IPS DF 4.7 (cell line): ENCODE results near the gene JUND.

ENCODE experiments used
- DNase-seq: peaks from one replicate; pipeline ENCODE4 v3.0.0-alpha.2; 2013; ENCODE audit warnings: low spot score; ENCODE audit errors: extremely low read depth

Gene JUND

DNA sequence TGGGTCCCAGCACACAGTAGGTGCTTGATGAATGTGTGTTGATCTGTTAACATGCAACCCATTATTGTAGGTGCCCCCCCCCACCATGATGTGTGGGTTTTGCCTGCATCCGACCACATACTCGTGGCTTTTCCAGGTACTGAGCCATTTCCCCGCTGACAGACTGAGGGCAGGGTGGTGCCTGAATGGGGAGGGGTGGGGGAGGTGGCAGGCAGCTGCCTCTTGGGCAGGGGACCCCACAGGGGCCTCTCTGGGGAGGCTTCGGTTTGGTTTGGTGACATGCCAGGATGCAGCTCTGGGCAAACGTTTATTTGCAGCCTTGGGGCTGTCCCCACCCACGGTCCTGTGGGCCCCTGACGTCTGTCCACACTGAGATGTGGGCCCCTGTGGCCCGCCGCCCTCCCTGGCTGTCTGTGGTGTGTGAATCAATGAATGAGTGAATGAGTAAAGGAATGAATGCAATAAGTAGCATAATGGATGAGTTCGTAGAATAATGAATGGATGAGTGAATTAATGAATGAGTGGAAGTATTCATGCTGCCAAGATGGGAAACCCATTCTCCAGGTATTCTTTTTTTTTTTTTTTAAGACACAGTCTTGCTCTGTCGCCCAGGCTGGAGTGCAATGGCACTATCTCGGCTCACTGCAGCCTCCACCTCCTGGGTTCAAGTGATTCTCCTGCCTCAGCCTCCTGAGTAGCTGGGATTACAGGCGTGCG lies 9.0 kb upstream of the JUND start:
- DNase-seq: no peak

DNA sequence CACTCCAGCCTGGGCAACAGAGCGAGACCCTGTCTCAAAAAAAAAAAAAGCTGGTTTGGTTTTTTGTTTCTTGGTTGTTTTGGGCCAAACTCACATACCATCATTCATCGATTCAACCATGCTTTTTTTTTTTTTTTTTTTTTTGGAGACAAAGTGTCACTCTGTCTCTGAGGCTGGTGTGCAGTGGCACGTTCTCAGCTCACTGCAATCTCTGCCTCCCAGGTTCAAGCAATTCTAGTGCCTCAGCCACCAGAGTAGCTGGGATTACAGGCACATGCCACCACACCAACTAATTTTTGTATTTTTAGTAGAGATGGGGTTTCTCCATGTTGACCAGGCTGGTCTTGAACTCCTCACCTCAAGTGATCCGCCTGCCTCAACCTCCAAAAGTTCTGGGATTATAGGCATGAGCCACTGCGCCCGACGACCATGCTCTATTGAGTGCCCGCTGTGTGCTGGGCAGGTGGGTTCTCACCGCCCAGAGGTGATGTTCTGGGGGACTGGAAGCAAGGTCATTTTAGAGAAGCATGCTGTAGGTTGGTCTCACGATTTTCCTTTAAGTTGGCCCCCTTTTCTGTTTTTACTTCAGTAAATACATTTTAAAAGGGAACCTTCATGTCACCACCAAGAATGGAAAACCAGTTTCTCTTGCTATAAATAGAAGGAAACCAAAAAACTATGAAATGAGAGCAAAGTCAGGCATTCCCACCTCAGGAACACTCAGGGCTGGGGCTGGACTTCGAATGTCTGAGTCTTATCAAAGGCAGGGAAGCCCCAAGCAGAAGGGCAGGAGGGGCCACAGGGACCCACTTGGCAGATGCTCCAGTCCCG lies 8.3 kb upstream of the JUND start:
- DNase-seq: no peak

DNA sequence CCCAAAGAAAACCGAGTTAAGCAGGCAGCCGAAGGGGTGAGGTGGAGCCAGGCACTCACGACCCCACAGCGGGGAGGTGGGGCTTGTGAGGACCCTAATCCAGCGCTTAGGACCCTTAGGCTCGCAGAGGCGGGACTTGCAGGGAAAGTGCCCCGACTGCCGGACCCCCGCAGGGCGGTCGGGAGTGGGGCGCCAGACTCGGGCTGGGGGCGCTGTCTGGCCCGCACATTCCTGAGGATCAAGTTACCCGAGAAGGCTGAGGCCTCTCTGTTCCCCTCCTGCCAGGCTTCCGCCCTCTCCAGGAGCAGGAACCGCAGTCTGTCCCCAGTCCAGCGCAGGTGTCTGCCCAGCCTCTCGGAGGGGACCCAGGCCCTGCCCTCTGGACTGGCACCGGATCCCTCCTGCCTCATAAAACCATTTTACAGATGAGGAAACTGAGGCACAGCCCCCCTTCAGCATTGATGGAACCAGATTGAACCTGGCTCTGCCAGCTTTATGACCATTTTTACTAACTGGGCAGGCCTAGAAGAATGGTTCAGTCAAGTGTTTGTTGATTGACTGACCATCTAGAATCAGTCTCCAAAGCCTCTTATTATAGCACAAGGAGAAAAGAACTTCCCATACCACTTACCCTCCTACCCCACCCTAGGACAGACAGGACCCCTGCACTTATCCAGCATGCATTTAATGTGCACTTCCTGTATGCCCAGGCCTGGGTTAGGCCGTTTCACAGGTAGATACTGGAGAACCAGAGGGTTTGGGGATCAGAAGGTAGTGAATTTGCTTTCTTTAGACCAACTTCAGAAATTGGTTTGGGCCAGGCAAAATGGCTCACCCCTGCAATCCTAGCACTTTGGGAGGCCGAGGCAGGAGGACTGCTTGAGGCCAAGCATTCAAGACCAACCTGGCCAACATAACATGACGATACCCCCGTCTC lies 6.7 kb upstream of the JUND start:
- no peak for DNase-seq

DNA sequence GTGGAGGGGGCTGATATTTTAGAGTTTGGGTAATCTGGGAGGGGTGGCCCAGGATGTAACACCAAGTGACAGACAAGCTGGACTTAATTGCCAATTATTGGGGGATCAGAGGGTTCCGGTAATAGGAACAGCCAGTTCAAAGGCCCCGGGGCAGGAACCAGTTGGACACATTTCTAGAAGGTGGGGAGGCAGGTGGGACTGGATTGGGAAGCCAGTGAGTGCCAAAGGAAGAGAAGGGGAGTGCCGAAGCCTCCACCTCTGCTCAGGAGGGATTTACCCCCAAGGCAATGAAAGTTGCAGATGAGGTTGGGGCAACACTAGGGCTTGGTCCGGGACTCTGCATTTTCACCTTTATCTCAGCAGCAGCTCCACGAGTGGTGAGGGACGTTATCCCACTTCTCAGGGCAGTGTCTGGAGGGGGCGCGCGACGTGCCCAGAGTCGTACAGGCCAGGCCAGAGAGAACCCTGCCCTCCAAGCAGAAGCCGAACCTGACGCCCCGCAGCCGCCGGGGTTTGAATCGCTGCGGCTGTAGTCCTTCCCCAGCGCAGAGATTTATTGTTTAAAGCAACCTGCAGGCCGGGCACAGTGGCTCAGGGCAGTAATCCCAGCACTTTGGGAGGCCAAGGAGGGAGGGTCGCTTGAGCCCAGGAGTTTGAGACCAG lies 5.7 kb upstream of the JUND start:
- no peak for DNase-seq

DNA sequence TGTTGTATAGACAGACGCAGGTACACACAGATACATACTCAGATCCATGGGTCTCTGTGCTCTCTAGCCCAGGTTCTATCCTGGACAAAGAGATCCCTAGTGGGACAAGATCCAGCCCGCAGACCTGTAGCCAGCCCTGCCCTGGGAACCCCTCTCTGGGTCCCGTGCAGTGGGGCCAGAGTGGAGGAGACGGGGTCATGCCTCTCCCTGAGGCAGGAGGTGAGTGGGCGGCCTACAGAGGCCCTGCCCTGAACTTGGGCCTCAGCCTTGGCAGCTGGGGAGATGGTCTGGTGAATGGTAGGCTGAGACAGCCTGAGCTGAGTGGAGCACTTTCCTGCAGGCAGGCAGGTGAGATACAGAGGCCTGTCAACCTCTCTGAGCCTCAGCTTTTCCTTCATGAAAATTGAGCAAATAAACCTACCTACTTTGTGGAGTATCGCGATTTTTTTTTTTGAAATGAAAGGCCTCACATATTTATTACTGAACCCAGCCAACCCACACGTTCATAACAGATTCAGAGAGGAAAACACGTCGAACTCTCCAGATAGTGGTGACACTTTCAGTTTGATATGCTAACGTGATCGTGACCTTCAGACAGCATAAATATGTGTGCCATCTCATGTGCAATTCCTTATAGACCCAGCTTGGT lies 3.4 kb upstream of the JUND start:
- no peak for DNase-seq

DNA sequence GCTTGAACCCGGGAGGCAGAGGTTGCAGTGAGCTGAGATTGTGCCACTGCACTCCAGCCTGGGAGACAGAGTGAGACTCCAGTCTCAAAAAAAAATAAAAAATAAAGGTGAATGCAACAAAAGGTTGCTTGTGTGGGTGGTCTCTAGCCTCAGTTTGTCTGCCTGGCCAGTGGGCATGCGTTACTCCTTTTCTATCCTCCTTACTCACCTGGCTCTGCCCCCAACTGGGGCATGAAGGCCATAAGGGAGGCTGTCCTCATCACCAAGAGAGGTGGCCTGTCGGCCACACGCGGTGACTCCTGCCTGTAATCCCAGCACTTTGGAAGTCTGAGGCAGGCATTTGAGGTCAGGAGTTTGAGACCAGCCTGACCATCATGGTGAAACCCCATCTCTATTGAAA lies 1.9 kb upstream of the JUND start:
- no peak for DNase-seq

DNA sequence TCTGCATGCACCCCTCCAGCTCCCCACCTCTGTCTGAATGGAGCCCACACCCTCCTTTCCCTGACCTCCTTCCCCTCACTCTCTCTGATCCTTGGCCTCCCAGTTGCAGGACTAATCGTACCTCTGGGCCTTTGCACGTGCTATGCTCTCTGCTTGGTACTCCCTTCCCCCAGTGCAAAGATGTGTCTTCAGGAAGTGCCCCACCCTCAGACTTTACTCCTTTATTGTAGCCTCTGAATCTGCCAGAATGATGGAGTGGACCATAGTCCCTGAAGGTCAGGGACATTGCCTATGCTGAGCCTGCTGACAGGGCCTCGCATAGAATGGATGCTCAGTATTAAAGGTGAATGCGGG lies 1.3 kb upstream of the JUND start:
- DNase-seq: no peak

DNA sequence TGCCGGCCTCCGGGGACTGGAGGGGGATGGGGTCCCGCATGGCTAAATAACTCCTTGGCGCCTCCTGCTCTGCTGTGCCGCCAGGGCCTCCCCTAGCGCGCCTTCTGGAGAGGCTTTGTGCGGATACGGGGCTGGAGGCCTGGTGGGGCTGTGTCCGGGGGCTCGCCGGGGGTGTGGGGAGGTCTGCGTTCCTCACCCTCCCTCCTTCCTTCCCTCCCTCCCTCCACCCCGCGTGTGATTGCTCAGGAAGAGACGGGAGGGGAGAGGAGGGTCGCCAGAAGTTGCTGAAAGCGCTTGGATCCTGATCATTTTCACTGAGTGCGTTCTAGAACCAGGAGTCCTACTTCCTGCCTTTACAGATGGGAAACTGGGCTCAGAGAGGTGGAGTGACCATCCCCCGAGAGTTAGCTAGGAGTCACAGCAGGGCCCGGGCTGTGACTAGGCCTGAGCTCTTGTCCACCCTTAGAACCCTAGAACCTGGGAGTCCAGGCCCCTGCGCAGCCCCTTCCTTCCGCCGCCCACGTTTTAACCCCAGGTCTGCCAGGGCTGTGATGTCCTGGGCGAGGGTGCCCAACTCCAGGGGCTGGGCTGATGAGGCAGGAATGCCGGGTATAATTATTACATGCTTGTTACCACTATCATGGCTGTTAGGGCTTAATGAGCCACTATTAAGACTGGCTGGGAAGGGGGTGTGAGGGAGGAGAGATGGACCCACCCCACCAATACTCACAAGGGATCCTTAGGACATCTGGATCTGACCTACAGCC lies 782 bp upstream of the JUND start:
- no peak for DNase-seq

DNA sequence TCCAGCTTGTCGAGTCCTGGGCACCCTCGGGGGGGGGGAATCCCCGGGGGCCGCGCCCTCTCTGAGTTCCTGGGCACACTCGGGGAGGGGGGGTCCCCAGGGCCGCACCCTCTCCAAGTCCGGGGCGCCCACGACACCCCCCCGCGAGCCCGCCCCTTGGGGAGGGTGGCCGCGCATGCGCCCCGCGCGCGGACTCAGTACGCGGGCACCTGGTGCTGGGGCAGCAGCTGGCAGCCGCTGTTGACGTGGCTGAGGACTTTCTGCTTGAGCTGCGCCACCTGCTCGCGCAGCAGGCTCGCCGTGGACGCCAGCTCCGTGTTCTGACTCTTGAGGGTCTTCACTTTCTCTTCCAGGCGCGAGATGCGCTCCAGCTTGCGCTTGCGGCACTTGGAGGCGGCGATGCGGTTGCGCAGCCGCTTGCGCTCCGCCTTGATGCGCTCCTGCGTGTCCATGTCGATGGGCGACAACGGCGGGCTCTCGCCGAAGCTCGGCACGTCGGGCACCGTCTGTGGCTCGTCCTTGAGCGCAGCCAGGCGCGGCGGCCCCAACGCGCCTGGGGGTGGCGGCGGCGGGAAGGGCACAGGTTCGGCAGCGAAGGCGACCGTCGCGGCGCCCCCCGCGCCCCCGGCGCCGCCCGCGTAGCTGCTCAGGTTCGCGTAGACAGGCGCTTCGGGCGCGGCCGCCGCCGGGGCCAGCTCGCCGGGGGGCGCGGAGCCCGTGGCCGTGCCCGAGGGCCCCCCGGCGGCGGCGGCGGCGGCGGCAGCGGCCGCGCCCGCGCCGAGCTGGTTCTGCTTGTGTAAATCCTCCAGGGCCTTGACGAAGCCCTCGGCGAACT lies 958 bp downstream of the JUND start:
- no peak for DNase-seq

DNA sequence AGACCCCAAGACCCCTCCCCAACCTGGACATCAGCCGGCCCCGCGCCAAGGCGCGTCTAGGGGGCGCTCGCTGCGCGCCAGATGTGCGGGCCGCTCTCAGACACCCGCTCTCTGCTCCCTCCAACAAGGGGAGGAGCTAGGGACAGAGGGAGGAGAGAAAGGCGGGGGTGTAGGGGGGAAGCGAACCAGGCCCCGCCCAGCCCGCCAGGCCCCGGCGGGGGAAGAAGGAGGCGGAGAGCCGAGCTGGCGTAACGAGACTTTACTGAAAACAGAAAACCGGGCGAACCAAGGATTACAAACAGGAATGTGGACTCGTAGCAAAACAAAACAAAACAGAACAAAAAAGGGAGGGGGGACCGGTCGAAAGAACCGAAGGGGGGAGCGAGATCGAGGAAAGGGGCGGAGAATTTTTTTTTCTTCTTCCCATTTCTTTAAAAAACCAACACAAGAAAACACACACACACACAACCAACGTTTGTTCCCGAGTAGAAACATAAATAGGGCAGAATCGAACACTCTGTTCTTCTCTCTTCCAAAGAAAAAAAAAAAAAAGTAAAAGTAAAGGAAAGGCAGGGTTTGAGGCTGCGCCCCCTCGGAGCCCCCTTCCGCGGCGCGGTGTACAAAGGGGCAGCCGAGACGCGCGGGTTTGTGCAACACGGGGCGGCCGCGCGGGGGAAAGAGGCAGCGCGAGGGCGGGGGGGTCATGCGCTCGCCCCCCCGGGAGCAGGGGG lies 1.7 kb downstream of the JUND start:
- no peak for DNase-seq

DNA sequence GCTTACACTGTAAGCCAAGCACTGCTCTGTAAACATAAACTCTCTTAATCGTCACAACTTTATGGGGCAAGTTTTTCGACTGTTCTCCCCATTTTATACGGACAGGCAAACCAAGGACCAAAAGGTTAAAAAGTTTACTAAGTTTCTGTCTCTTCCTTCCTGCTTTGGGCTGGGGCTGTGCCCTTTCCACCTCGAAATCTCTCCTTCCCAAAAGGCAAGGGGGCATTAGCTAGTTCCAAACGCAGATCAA lies 2.2 kb downstream of the JUND start:
- no peak for DNase-seq

DNA sequence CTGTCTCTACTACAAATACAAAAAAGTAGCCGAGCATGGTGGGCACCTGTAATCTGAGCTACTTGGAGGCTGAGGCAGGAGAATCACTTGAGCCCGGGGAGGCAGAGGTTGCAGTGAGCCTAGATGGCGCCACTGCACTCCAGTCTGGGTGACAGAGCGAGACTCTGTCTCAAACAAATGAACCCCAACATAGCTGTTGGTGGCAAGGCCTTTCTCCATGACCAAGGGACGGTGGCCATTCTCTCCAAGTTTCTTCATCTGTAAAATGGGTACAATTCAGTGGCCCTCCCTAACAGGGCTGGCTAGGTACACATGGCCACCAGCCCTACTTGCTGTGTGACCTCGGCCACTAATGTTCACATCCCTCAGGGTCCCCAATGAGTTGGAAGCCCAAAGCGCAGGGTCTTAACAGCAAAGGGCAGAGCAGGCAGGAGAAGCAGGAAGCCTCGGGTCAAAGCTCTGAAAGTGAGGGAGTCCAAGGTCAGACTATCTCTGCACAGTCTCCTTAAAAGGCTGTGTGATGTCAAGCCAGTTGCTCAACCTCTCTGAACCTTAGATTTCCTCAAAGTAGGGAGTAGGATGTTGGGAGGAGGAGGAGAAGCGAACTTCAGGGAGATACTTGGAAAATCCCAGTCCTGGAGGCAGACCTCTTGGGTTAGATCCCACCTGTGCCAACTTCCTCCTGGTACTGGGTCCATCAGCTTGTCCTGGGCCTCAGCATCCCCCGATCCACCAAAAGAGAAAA lies 2.7 kb downstream of the JUND start:
- no peak for DNase-seq

DNA sequence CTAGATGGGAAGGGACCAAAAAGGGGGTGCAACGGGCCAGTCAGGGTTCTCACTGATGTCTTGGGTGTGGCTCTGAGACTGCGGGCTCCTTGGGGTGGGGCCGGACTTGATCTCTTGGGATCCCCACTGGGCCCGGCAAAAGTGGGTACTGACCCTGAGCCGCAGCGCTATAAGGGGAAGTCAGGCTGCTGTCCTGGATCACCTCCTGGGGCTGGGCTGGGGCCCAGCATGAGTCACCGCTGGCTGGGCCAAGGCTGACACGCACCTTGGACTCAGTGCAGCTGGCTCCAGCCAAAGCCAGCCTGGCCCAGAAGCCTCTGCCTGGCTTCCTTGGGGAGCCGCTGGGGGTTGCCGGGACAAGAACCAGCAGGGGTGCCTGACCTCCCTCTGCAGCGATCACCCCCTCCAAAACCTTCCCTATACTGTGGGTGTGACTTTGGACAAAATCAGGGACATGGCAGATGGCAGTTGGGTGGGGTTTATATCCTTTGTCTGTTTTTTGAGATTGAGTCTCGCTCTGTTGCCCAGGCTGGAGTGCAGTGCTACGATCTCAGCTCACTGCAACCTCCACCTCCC lies 6.6 kb downstream of the JUND start:
- no peak for DNase-seq

DNA sequence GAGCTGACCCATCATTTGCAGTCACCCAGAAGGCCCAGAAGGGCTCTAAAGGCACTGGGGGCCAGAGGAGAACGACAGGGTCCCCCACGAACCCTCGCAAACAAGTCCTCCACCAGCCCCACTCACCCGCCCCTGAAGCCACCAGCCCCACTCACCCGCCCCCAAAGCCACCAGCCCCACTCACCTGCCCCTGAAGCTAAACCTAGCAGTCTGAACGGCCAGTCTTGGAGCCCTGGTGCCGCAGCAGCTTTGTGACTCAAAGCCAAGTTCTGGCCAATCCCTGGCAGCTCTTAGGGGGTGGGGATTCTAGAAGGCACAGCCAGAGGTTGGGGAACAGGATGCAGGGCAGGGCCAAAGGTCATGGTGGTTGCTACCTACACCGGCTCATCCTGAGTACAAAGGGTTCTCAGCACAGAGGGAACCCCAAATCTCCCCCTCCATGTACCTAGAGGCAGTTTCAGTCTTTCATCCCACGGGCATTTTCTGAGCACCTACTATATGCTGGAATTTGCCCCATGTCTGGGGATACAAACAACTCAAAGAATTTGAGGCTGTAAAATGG lies 7.1 kb downstream of the JUND start, which contains the start of gene IQCN:
Gene IQCN (minus strand): TSS at position 234 of the 562 bp plus-strand sequence. CDS start 4,974 bp downstream, outside the sequence.
- no peak for DNase-seq

DNA sequence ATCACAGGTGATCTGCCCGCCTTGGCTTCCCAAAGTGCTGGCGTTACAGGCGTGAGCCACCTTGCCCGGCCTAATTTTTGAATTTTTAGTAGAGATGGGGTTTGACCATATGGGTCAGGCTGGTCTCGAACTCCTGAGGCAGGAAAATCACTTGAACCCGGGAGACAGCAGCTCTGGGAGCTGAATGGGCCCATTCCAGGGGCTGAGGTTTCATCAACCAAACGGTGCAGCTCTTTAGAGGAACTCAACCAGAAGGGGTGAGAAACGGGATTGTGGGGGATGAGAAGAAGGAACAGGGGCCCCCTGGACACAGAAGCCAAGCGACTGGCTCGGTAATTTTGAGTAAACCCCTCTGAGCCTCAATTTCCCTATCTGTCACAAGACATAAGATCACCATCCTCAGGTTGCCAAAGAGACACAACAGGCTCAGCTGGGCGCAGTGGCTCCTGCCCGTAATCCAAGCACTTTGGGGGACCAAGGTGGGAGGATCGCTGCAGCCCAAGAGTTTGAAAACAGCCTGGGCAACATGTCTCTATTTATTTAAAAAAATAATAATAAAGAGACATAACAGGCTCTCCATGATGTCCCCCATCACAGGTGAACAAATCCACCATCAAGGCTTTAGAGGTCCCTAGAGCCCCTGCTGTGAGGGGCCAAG lies 7.7 kb downstream of the JUND start:
- no peak for DNase-seq

DNA sequence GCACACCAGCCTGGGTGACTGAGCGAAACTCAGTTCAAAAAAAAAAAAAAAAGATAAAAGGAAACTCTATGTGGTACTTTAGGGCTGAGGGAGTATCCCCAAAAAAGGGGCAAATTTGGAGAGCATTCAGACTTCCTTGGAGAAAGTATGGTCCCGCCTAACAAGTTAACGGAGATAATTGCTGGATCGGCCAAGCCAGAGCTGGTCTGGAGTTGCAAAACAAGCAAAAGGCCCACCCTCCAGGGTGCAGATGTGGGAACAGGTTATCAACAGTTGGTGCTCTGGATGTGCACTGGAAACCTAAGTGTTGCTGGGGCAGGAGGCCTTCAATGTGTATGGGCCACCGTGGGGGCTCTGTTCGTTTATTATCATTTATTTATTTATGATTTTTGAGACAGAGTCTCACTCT lies 10.0 kb downstream of the JUND start:
- DNase-seq: no peak

DNA sequence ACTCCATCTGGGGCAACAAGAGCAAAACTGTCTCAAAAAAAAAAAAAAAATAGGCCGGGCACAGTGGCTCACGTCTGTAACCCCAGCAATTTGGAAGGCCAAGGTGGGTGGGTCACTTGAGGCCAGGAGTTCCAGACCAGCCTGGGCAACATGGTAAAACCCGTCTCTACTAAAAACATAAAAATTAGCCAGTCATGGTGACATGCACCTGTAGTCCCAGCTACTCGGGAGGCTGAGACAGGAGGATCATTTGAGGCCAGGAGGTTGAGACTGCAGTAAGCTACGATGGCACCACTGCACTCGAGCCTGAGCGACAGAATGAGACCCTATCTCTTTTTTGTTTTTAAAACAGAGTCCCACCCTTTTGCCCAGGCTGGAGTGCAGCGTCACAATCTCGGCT lies 11.1 kb downstream of the JUND start:
- no peak for DNase-seq
